Activated CD8-positive, alpha-beta memory T cell treated with anti-CD3 and anti-CD28 coated beads, Interleukin-2, amount 10 ng/mL, durations not matched to agents 7 days and 5 days (primary cell): ENCODE measurements around the gene COL11A1. TPM values are rescaled to one million over a fixed set of nuclear protein-coding genes. Genes with fewer than 3 reads are reported as not detected.

Experiments
- ATAC-seq: fragments of 150-1000 bp; cut with Tn5 transposase; one replicate; pipeline ENCODE4 v1.10.0; 2021; ENCODE audit warnings: moderate library complexity
- CTCF ChIA-PET: fragments of 350-600 bp; sonication (Branson Sonifier 250); formaldehyde crosslinking; loops from one replicate; lab custom pipeline; 2021; ENCODE audit warnings: antibody characterized with exemption; lab: Charles Lee
- DNase-seq: peaks from one replicate; pipeline ENCODE4 v3.0.0-alpha.2; 2020
- H3K27ac Mint-ChIP-seq: one replicate; pipeline ENCODE4 v1.8.0; 2021; ENCODE audit warnings: mild to moderate bottlenecking, mixed read lengths
- H3K27me3 Mint-ChIP-seq: one replicate; pipeline ENCODE4 v1.8.0; 2021; ENCODE audit warnings: mixed read lengths
- H3K36me3 Mint-ChIP-seq: one replicate; pipeline ENCODE4 v1.8.0; 2021; ENCODE audit warnings: mild to moderate bottlenecking, mixed read lengths
- H3K4me1 Mint-ChIP-seq: one replicate; pipeline ENCODE4 v1.8.0; 2021; ENCODE audit warnings: mixed read lengths
- H3K4me3 Mint-ChIP-seq: one replicate; pipeline ENCODE4 v1.8.0; 2021; ENCODE audit warnings: mild to moderate bottlenecking, moderate library complexity, mixed read lengths
- H3K9me3 Mint-ChIP-seq: one replicate; pipeline ENCODE4 v1.8.0; 2022; ENCODE audit warnings: low read depth, mixed read lengths
- total RNA-seq, 2 experiments: library from RNA; stranded (reverse); gene quantifications; one replicate each; pipeline ENCODE4 v1.2.3, GENCODE V29; 2021

COL11A1 gene
- total RNA-seq, 2 experiments from 2014 or later = not detected

DNA sequence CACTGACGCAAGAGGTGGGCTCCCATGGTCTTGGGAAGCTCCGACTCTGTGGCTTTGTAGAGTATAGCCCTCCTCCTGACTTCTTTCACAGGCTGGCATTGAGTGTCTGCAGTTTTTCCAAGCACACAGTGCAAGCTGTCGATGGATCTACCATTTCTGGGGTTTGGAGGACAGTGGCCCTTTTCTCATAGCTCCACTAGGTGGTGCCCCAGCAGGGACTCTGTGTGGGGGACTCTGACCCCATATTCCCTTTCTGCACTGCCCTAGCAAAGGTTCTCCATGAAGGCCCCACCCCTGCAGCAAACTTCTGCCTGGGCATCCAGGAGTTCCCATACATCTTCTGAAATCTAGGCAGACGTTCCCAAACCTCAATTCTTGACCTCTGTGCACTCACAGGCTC, 236.2 kb downstream of the COL11A1 start:
- Mint-ChIP-seq H3K4me1 (no peaks in the 10 kb centered on the region), H3K4me3 (no peak overlapping the region), H3K27me3 (no peaks in the 10 kb centered on the region), H3K27ac (no peak overlapping the region), H3K36me3 (no peaks in the 10 kb centered on the region), H3K9me3 (peaks cover 8% of the 10 kb centered on the region)
- ATAC-seq (no peak), DNase-seq (no peak)
- CTCF ChIA-PET = no interaction called here

DNA sequence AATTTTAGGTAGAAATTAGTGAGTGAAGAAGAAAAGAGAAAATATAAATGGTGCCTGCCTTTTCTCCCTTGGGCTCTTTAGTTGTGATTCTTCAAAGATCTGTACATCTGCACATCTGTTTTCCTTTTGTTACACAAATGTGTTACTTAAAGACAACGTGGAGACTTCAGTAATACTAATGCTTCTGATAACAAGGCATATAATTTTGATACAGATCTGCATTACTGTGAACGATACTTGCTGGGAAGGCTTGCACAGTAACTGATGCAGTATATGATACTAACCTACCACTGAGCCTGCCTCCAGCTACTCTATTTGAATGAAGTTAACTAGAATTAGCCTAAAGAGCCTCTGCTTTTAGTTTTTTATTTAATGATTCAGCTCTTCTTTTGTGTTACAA, 244.6 kb downstream of the COL11A1 start:
- CTCF ChIA-PET = no interaction called here
- DNase-seq (no peak), ATAC-seq (no peak)
- H3K4me1 Mint-ChIP-seq = no peaks in the 10 kb centered on the region
- H3K27me3 Mint-ChIP-seq = no peaks in the 10 kb centered on the region
- no peak overlapping the region for H3K4me3 Mint-ChIP-seq
- peaks cover 2% of the 10 kb centered on the region for H3K36me3 Mint-ChIP-seq
- H3K9me3 Mint-ChIP-seq = peaks cover 14% of the 10 kb centered on the region
- H3K27ac Mint-ChIP-seq = no peak overlapping the region

DNA sequence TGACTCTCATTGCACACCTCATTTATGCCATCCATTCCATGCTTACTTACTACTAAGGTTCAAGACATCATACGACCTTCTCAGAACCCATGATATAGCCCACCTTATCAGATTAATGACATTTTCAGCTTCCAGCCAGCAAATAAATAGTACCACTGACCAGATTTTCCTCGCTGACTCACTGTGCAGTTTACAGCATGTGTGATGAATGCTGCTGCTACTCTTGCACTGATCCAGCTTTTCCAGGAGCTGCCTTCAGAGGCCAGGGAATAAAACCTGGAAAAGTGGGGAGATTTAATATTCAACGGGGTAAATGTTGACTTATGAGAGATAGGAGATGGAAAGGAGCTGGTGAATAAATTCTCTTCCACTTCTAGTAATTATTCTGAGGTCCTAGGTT, 247.1 kb downstream of the COL11A1 start:
- Mint-ChIP-seq H3K9me3 (peaks cover 10% of the 10 kb centered on the region), H3K4me3 (no peak overlapping the region), H3K27me3 (no peaks in the 10 kb centered on the region), H3K27ac (no peak overlapping the region), H3K36me3 (peaks cover 2% of the 10 kb centered on the region), H3K4me1 (no peaks in the 10 kb centered on the region)
- CTCF ChIA-PET = no interaction called here
- DNase-seq (no peak), ATAC-seq (no peak)

DNA sequence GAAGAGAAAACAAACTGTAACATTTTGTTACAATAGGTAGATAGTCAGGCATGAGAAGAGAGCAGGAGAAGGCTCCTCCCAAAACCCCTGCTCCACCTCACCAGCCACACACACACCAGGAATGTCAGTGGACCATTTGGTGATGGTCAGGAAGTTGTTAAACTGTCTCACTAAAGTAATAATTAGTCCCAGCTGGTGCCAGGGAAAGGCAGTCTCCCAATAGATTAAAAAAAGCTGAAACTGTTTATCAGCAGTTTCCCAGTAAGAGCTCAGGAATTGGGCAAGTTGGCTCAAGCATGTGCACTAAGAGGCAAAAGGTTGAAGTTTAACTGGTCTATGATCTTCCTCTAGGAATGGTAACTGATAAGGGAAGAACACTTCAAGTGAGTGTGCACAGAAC, 249.6 kb downstream of the COL11A1 start:
- Mint-ChIP-seq H3K36me3 (peaks cover 2% of the 10 kb centered on the region), H3K27ac (no peak overlapping the region), H3K4me1 (no peaks in the 10 kb centered on the region), H3K4me3 (no peak overlapping the region), H3K27me3 (no peaks in the 10 kb centered on the region), H3K9me3 (peaks cover 11% of the 10 kb centered on the region)
- CTCF ChIA-PET = no interaction called here
- DNase-seq = no peak
- ATAC-seq = no peak

DNA sequence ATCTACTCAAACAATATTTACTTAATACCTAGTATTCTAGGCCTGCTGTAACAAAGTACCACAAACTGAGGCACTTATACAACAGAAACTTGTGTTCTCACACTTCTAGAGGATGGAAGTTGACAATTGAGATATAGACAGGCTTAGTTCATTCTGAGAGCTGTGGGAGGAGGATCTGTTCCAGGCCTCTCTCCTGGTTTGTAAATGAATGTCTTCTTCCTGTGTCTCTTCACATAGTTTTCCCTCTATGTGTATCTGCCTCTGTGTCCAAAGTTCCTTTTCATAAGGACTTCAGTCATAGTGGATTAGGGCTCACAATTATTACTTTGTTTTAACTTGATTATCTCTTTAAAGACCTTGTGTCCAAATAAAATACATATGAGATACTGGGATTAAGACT, 251.1 kb downstream of the COL11A1 start:
- Mint-ChIP-seq H3K4me1 (no peaks in the 10 kb centered on the region), H3K9me3 (peaks cover 11% of the 10 kb centered on the region), H3K4me3 (no peak overlapping the region), H3K27ac (no peak overlapping the region), H3K36me3 (peaks cover 2% of the 10 kb centered on the region), H3K27me3 (no peaks in the 10 kb centered on the region)
- DNase-seq (no peak), ATAC-seq (no peak)
- CTCF ChIA-PET = no interaction called here

GRCh38 chr1:102853701-102854187, 254.6 kb downstream of the COL11A1 start:
- Mint-ChIP-seq H3K4me1 (no peaks in the 10 kb centered on the region), H3K27me3 (no peaks in the 10 kb centered on the region), H3K4me3 (no peak overlapping the region), H3K36me3 (no peaks in the 10 kb centered on the region), H3K27ac (no peak overlapping the region), H3K9me3 (peaks cover 3% of the 10 kb centered on the region)
- no peak for DNase-seq
- no peak for ATAC-seq
- CTCF ChIA-PET = no interaction called here

DNA sequence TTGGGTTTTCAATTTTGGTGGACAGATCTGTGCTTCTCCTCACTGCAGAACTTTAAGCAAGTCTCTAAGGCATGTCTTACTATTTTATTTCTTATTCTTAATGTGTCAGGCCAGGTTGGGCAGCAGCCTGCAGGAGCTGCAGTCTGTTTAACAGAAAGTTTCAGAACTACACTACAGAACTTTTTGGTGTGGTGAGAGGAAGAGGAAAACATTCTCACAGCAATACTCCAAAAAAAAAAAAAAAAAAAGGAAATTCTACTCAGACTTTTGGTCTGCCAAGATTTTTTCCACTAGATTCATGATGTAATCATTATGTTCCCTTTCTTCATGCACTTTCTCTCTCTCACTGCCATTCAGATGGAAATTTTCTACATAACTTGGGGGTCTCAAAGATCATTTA, 255.2 kb downstream of the COL11A1 start:
- Mint-ChIP-seq H3K9me3 (peaks cover 3% of the 10 kb centered on the region), H3K27me3 (no peaks in the 10 kb centered on the region)

DNA sequence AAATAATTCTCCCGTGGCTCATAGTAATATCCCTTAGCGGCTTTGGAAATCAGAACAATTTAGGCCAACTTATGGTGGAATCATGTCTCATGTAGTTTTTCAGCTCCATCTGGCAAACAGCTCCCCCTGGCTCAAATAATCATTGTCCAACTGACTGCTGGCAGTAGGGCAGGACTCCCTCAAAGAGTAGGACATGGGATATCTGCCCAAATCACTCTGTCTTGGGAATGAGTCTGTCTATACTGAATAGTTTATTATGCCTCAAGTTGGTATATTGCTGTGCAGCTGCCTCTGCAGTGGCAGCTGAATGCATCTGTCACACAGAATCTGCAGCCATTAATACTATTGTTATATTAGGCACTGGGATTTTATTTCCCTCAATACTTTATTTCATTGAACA, 255.7 kb downstream of the COL11A1 start:
- H3K27me3 Mint-ChIP-seq = no peaks in the 10 kb centered on the region
- no peak overlapping the region for H3K4me3 Mint-ChIP-seq
- DNase-seq = no peak
- no peak overlapping the region for H3K27ac Mint-ChIP-seq
- H3K36me3 Mint-ChIP-seq = no peaks in the 10 kb centered on the region
- ATAC-seq = no peak
- H3K9me3 Mint-ChIP-seq = peaks cover 3% of the 10 kb centered on the region
- CTCF ChIA-PET = interaction anchor here (0.7 kb wide), 1 partner anchor 18 kb away, joined by 3 read pairs; no protein-coding TSS in a partner anchor
- H3K4me1 Mint-ChIP-seq = no peaks in the 10 kb centered on the region

More for the DNA sequence above, 255.2 kb downstream of the COL11A1 start:
- H3K36me3 Mint-ChIP-seq = no peaks in the 10 kb centered on the region
- ATAC-seq (no peak), DNase-seq (no peak)
- no peaks in the 10 kb centered on the region for H3K4me1 Mint-ChIP-seq
- no peak overlapping the region for H3K4me3 Mint-ChIP-seq
- CTCF ChIA-PET = interaction anchor here (0.7 kb wide), 1 partner anchor 17 kb away, joined by 3 read pairs; no protein-coding TSS in a partner anchor
- no peak overlapping the region for H3K27ac Mint-ChIP-seq

DNA sequence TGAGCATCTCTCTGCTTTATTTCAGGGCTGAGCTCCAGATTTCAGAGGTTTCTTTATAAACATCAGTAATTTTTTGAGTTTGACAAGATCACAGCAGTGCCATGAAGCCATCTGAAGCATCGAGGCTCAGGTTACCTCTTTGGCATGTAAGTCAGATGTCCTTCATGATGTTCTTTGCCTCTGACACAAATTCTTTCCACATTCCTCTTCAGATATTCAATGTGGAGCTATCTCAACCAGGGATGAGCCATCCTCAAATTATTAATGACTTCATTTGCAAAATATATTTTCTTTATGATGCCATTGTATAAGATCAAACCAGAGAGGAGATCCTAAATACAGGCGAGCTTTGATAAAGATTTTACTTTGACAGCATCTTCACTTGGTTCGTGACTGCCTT, 256.7 kb downstream of the COL11A1 start:
- Mint-ChIP-seq H3K27ac (no peak overlapping the region), H3K36me3 (no peaks in the 10 kb centered on the region), H3K4me1 (no peaks in the 10 kb centered on the region), H3K27me3 (no peaks in the 10 kb centered on the region), H3K4me3 (no peak overlapping the region), H3K9me3 (peaks cover 3% of the 10 kb centered on the region)
- no peak for DNase-seq
- no peak for ATAC-seq
- CTCF ChIA-PET = no interaction called here

GRCh38 chr1:102842606-102843005, 265.7 kb downstream of the COL11A1 start:
- no peaks in the 10 kb centered on the region for H3K36me3 Mint-ChIP-seq
- H3K27me3 Mint-ChIP-seq = no peaks in the 10 kb centered on the region
- H3K4me3 Mint-ChIP-seq = no peak overlapping the region
- no peaks in the 10 kb centered on the region for H3K4me1 Mint-ChIP-seq
- peaks cover 5% of the 10 kb centered on the region for H3K9me3 Mint-ChIP-seq
- H3K27ac Mint-ChIP-seq = no peak overlapping the region
- ATAC-seq (no peak), DNase-seq (no peak)
- CTCF ChIA-PET = no interaction called here

GRCh38 chr1:102840741-102841140, 267.6 kb downstream of the COL11A1 start:
- Mint-ChIP-seq H3K4me3 (no peak overlapping the region), H3K27me3 (no peaks in the 10 kb centered on the region), H3K4me1 (no peaks in the 10 kb centered on the region), H3K36me3 (no peaks in the 10 kb centered on the region), H3K27ac (no peak overlapping the region), H3K9me3 (peaks cover 5% of the 10 kb centered on the region)
- CTCF ChIA-PET = no interaction called here
- DNase-seq (no peak), ATAC-seq (no peak)

DNA sequence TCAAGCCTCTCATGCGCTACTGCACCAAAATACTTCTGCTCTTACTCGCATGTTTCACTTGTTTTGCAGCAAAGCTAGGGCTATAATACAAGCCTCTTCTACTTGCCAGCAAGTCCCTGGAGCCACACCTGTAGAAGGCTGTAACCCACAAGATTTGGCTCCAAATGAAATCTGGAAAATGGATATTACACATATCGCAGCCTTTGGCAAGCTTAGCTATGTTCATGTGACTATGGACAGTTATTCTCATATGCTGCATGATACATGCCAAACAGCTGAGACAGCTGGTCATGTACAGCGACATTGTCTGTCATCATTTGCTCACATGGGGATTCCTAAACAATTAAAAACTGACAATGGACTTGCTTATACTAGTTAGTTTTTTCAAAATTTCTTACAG, 270.3 kb downstream of the COL11A1 start:
- CTCF ChIA-PET = no interaction called here
- ATAC-seq = no peak
- no peaks in the 10 kb centered on the region for H3K27me3 Mint-ChIP-seq

DNA sequence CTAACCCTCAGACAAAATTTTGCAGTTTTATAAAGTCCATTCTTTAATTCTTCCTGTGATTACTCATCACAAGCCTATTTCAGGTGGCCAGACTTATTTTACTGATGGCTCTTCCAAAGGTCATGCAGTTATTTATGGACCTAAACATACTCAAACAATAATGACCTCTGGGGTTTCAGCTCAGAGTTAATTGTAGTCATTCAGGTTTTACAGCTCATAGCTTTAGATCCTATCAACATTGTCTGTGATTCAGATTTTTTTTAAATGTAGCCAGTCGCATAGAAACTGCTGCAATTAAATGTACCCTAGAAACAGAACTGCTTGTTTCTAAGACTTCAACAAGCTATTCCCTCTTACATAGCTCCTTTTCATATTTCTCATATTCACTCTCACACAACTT, 270.8 kb downstream of the COL11A1 start:
- H3K4me3 Mint-ChIP-seq = no peak overlapping the region
- CTCF ChIA-PET = no interaction called here
- H3K4me1 Mint-ChIP-seq = no peaks in the 10 kb centered on the region
- no peak overlapping the region for H3K27ac Mint-ChIP-seq
- no peak for DNase-seq
- no peak for ATAC-seq
- no peaks in the 10 kb centered on the region for H3K9me3 Mint-ChIP-seq
- no peaks in the 10 kb centered on the region for H3K27me3 Mint-ChIP-seq
- no peaks in the 10 kb centered on the region for H3K36me3 Mint-ChIP-seq

More for the DNA sequence above, 270.3 kb downstream of the COL11A1 start:
- no peak for DNase-seq
- H3K4me3 Mint-ChIP-seq = no peak overlapping the region
- no peaks in the 10 kb centered on the region for H3K4me1 Mint-ChIP-seq
- no peak overlapping the region for H3K27ac Mint-ChIP-seq
- H3K36me3 Mint-ChIP-seq = no peaks in the 10 kb centered on the region
- no peaks in the 10 kb centered on the region for H3K9me3 Mint-ChIP-seq

DNA sequence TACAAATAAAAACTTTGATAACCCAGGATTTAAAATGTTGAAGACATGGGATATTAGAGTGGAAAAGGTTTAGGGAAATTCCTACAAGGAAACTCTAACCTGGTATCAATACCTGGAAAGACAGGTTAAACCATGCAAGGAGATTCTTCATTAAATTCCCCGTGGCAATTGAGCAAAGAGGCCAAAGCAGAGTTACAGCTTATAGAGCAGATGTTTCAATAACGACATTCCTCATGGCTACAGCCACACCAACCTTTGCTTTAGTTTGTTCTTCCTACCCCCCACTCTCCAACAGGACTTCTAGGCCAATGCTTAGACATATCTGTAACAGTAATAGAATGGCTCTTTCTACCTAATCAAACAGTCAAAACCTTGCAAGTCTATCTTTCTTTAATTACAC, 271.3 kb downstream of the COL11A1 start:
- Mint-ChIP-seq H3K4me3 (no peak overlapping the region), H3K36me3 (no peaks in the 10 kb centered on the region), H3K27ac (no peak overlapping the region), H3K27me3 (no peaks in the 10 kb centered on the region), H3K4me1 (no peaks in the 10 kb centered on the region), H3K9me3 (no peaks in the 10 kb centered on the region)
- ATAC-seq (no peak), DNase-seq (no peak)
- CTCF ChIA-PET = no interaction called here
